GM18867 (cell line): ENCODE results near the gene DAND5.
"Not testable (repeated sequence)": the region's sequence is repeated elsewhere in the genome, so short reads cannot be mapped to it uniquely, and the experiment has no call there.

ENCODE experiments used
- ATAC-seq: cut with Tn5 transposase; IDR thresholded peaks from one replicate; pipeline ENCODE4 v1.9.1; 2021; ENCODE audit warnings: mild to moderate bottlenecking, moderate library complexity; ENCODE audit not compliant: unreplicated experiment

DAND5 gene

GRCh38 chr19:12945479-12946091 is 23.8 kb upstream of the DAND5 start, which contains the start of gene RAD23A:
Gene RAD23A (plus strand): TSS chr19:12945862. CDS start chr19:12945949, 87 bp downstream.
- peak; percentile 72 for ATAC-seq

GRCh38 chr19:12946092-12946721 is 23.2 kb upstream of the DAND5 start:
- peak; percentile 27 for ATAC-seq

GRCh38 chr19:12946731-12947496 is 22.5 kb upstream of the DAND5 start:
- no peak for ATAC-seq

- no peak for ATAC-seq
Measured at GRCh38 chr19:12947702-12948611, 21.4 kb upstream of the DAND5 start.

- no peak for ATAC-seq
Measured at GRCh38 chr19:12948612-12949362, 20.6 kb upstream of the DAND5 start.

DNA sequence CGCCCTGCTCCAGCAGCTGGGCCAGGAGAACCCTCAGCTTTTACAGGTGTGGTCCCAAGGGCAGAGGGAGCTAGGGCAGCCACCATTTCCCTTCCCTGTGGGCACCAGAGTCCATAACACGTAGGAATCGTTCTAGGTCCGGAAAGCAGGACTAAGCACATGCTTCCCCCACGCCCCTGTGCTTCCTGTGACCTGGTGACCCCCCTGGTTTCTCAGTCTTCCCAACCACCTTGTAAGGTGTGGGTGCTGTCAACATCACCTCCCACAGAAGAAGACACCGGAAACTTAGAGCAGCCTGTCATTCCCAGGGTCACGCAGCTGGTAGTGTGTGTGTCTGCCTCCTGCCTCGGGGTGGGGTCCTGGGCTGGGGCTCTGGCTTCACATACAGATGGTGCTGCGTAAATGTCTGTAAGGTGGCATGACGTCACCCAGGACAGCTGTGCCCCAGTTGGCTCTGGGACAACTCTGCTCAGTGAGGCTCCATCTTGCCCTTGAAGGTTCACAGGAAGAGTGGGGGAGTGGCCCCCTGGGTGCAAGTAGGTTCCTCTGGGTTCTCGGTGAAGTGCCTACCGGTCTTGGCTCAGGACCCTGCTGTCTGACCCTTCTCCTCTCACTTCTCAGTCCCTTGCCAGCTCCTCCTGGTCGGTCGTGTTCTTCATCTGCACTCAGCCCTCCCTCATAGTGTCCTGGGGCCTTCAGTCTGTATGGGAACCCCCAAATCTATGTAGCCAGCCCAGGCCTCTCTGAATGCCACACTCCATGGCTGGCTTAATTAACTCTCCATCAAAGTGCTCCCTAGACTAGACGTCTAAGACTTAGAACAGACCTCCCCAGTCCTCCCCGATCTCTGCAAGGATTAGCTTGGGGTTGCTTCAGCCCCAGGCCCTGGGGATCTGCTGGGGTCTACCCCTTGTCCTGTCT is 19.8 kb upstream of the DAND5 start:
- ATAC-seq = no peak

GRCh38 chr19:12952050-12952449 is 17.3 kb upstream of the DAND5 start:
- ATAC-seq = not testable (repeated sequence)

- ATAC-seq = no peak
Measured at GRCh38 chr19:12952488-12953137, 16.8 kb upstream of the DAND5 start.

DNA sequence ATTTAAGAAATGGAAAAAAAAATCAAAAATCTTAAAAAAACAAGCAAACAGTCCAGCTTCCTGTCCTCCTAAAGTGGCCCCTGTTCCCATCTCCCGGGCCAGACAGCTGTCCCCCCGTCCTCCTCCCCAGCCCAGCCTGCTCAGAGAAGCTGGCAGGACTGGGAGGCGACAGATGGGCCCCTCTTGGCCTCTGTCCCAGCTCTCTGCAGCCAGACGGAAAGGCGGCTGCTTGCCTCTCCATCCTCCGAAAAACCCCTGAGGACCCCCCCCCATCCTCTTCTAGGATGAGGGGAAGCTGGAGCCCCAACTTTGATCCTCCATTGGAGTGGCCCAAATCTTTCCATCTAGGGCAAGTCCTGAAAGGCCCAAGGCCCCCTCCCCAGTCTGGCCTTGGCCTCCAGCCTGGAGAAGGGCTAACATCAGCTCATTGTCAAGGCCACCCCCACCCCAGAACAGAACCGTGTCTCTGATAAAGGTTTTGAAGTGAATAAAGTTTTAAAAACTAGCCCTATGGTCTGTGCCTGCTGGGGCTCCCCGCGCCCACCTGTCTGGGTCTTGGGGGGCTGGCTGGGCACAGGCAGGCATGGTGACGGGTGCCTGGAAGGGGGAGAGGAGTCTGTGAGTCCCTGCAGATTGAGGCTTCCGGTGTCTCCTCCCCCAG is 16.1 kb upstream of the DAND5 start:
- ATAC-seq = no peak

DNA sequence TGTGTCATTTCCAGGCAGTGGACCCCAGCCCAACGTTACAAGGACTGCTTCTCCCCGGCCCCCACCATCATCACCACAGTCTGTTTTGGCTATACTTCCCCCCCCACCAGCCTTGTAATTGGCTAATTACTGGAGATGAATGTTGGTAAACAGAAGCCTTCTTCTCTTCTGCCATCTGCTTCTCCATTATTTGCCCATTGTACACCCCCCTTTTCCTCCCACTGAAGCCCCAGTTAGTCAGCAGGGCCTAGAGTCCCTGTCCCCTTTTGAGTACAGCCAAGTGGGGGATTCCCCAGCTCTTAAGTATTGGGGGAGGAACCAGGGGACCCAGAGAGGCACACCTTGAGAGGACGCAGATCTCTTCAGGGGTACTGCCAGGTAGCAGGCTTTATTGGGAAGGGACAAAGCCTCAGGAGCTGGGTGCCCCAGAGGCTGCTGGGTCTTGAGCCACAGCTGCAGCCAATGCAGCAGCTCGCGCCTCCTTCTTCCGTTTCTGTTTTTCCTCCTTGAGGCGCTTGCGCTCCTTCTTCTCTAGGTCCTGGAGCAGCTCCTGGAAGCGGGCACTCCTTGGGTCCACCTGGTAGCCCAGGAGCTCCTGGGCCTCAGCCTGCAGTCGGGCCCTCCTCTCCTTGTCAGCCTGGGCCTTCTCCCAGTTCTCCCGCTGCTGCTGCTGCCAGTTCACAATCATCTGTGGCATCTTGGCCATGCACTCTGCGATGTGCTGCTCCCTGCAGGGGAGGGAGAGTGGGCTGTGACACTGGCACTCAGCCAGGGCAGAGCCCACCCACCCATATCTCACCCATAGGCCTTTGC is 15.4 kb upstream of the DAND5 start:
- ATAC-seq = no peak

DNA sequence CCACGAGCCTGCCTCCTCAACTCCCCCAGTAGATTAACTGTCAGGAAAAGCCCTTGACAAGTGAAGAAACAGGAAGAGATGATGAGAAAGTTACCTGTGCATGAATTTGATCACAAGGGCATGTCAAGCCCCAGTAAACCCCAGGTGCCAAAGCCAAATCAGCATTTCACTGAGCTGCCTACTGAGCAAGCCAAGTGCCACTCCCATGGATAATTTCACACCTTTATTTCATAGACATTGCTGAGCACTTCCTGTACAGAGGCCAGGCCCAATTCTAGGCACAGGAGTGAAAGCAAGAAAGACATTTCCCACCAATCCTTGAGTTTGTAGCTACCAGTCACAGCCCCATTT is 14.8 kb upstream of the DAND5 start:
- ATAC-seq = no peak

DNA sequence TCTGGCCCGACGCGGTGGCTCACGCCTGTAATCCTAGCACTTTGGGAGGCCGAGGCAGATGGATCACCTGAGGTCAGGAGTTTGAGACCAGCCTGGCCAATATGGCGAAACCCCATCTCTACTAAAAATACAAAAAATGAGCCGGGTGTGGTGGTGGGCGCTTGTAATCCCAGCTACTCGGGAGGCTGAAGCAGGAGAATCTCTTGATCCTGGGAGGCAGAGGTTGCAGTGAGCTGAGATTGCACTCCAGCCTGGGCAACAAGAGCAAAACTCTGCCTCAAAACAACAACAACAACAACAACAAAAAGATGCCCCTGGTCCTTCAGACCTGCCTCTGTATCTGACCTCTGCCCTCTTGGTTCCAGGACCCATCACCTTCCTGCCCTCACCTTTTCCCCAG is 13.8 kb upstream of the DAND5 start:
- not testable (repeated sequence) for ATAC-seq

DNA sequence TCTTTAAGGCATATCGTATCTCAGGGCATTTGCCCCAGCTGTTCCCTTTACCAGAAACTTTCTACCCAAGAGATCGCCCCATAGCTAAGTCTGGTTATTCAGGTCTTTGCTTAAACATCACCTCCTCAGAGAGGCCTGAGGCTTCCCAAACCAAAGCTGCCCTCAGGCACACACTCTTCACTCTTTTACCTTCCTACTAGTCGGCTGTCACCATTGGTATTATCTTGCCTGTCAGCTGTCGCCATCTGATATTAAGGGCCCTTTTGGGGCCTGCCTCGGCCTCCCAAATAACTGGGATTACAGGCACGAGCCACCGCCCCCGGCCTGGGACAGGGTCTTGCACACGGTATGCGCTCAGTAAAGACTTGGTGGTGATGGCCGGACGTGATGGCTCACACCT is 13.4 kb upstream of the DAND5 start:
- no peak for ATAC-seq

DNA sequence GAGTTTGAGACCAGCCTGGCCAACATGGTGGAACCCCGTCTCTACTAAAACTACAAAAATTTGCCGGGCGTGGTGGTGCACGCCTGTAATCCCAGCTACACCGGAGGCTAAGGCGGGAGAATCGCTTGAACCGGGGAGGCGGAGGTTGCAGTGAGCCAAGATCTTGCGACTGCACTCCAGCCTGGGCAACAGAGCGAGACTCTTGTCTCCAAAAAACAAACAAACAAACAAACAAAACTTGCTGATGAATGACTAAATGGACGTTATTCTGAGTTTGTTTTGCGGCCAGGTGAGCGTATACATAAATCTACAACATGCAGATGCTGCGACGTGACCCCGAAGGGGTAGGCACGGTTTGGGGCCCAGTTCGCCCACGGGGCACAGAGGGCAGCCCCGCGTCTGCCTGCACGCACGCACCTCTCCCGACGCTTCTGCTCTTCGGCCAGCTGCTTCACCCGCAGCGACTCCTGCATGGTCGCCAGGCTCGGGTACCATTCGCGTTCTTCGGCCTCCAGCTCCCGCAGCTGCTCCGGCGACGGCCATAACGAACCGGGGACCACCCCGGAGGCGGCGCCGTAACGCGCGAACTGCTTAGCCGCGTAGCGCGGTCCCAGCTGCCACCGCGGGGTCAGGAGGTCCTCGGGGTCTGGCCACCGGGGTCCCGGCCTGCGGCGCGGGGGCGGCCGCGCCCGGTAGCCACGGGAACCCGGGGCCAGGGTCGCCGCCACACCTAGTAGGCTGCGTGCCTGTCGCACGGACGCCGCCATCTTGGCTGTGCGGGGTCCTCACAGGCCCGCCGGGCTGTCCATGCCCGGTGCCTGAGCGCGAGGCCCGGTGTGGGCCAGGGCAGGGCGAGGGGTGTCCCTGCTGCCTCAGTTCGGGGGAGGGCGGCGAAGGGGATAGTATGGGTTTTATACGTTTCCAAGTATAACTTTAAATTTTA is 12.7 kb upstream of the DAND5 start, which contains the start of gene GADD45GIP1:
TSS of gene GADD45GIP1 (minus strand) at position 778 of the 943 bp plus-strand sequence. CDS start at position 767, 11 bp downstream.
- peak; percentile 67 for ATAC-seq

DNA sequence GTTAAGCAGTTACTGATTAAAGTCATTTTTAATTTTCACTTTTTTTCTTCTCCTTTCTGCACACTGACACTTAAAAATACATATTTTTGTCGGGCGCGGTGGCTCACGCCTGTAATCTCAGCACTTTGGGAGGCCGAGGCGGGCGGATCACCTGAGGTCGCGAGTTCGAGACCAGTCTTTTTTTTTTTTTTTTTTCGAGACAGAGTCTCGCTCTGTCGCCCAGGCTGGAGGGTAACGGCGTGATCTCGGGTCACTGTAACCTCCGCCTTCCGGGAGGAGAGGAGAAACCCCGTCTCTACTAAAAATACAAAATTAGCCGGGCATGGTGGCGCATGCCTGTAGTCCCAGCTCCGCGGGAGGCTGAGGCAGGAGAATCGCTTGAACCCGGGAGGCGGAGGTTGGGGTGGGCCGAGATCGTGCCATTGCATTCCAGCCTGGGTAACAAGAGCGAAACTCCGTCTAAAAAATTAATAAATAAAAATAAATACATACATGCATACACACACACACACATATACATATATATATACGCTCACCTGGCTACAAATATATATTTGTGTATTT is 11.9 kb upstream of the DAND5 start:
- not testable (repeated sequence) for ATAC-seq

DNA sequence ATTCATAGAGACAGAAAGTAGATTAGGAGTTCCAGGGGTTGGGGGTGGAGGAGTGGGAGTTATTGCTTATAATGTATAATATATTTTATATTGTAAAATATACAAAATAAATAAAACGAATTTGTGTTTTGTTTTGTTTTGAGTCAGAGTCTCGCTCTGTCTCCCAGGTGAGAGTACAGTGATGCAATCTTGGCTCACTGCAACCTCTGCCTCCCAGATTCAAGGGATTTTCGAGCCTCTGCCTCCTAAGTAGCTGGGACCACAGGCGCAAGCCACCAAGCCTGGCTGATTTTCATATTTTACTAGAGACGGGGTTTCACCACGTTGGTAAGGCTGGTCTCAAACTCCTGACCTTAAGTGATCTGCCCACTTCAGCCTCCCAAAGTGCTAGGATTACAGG is 9.9 kb upstream of the DAND5 start:
- no peak for ATAC-seq
